BE2C (cell line): ENCODE measurements around the gene VPS41.

Experiments used
- DNase-seq: peaks from one replicate; pipeline ENCODE4 v3.0.0-alpha.2; 2020
- H3K27me3 ChIP-seq: fragments of 250-450 bp; sonication (Bioruptor Pico); 2 replicates; pipeline ENCODE4 v1.5.1; 2020; ENCODE audit warnings: mild to moderate bottlenecking
- H3K36me3 ChIP-seq: fragments of 250-450 bp; sonication (Bioruptor Pico); 2 replicates; pipeline ENCODE4 v1.5.1; 2020; ENCODE audit warnings: mild to moderate bottlenecking
- H3K4me1 ChIP-seq: fragments of 250-450 bp; sonication (Bioruptor Pico); 2 replicates; pipeline ENCODE4 v1.5.1; 2020
- H3K4me3 ChIP-seq: 2 replicates; pipeline ENCODE4 v1.5.1; 2011; ENCODE audit warnings: low read depth, low read length
- H3K9me3 ChIP-seq: fragments of 250-450 bp; sonication (Bioruptor Pico); 2 replicates; pipeline ENCODE4 v1.5.1; 2020
- CTCF ChIP-seq: IDR thresholded peaks from 2 replicates; pipeline ENCODE4 v1.5.1; 2012; ENCODE audit warnings: mild to moderate bottlenecking, low read depth, low read length

The VPS41 gene

GRCh38 chr7:38703093-38703492 lies 205.9 kb downstream of the VPS41 start:
- H3K27me3 ChIP-seq, result peaks cover 5% of the 10 kb centered on the region; the same call in 1 of the 2 replicates
- H3K4me1 ChIP-seq, result no peaks in the 10 kb centered on the region
- H3K36me3 ChIP-seq, result no peaks in the 10 kb centered on the region
- no peak for DNase-seq
- no peaks in the 10 kb centered on the region for H3K9me3 ChIP-seq
- no peak overlapping the region for H3K4me3 ChIP-seq
- TF ChIP-seq CTCF, result no peak

- H3K36me3 ChIP-seq, result no peaks in the 10 kb centered on the region
- DNase-seq, result no peak
- H3K4me3 ChIP-seq, result no peak overlapping the region
- no peaks in the 10 kb centered on the region for H3K4me1 ChIP-seq
- H3K27me3 ChIP-seq, result peaks cover 5% of the 10 kb centered on the region; the same call in 1 of the 2 replicates
- no peaks in the 10 kb centered on the region for H3K9me3 ChIP-seq
- TF ChIP-seq CTCF, result no peak
Observed at GRCh38 chr7:38702002-38702535, 206.9 kb downstream of the VPS41 start.

- TF ChIP-seq CTCF, result no peak
- no peak overlapping the region for H3K4me3 ChIP-seq
- peaks cover 5% of the 10 kb centered on the region; the same call in 1 of the 2 replicates for H3K27me3 ChIP-seq
- DNase-seq, result no peak
- H3K4me1 ChIP-seq, result no peaks in the 10 kb centered on the region
- no peaks in the 10 kb centered on the region for H3K36me3 ChIP-seq
- no peaks in the 10 kb centered on the region for H3K9me3 ChIP-seq
Observed at GRCh38 chr7:38700116-38700515, 208.9 kb downstream of the VPS41 start.

- no peak for TF ChIP-seq CTCF
- no peaks in the 10 kb centered on the region for H3K36me3 ChIP-seq
- peaks cover 1% of the 10 kb centered on the region; the same call in 1 of the 2 replicates for H3K27me3 ChIP-seq
- no peaks in the 10 kb centered on the region for H3K9me3 ChIP-seq
- no peak for DNase-seq
- no peak overlapping the region for H3K4me3 ChIP-seq
- H3K4me1 ChIP-seq, result no peaks in the 10 kb centered on the region
Observed at GRCh38 chr7:38699471-38699870, 209.5 kb downstream of the VPS41 start.

GRCh38 chr7:38694326-38694725 lies 214.7 kb downstream of the VPS41 start:
- H3K4me1 ChIP-seq, result no peaks in the 10 kb centered on the region
- H3K36me3 ChIP-seq, result no peaks in the 10 kb centered on the region
- no peaks in the 10 kb centered on the region for H3K9me3 ChIP-seq
- TF ChIP-seq CTCF, result no peak
- H3K4me3 ChIP-seq, result no peak overlapping the region
- DNase-seq, result no peak
- no peaks in the 10 kb centered on the region for H3K27me3 ChIP-seq

- no peaks in the 10 kb centered on the region for H3K4me1 ChIP-seq
- H3K4me3 ChIP-seq, result no peak overlapping the region
- no peaks in the 10 kb centered on the region for H3K36me3 ChIP-seq
- no peaks in the 10 kb centered on the region for H3K27me3 ChIP-seq
- H3K9me3 ChIP-seq, result no peaks in the 10 kb centered on the region
- DNase-seq, result no peak
- no peak for TF ChIP-seq CTCF
Observed at GRCh38 chr7:38686888-38687287, 222.1 kb downstream of the VPS41 start.
